Measurements from ENCODE around the gene ARX.

The ARX gene

DNA sequence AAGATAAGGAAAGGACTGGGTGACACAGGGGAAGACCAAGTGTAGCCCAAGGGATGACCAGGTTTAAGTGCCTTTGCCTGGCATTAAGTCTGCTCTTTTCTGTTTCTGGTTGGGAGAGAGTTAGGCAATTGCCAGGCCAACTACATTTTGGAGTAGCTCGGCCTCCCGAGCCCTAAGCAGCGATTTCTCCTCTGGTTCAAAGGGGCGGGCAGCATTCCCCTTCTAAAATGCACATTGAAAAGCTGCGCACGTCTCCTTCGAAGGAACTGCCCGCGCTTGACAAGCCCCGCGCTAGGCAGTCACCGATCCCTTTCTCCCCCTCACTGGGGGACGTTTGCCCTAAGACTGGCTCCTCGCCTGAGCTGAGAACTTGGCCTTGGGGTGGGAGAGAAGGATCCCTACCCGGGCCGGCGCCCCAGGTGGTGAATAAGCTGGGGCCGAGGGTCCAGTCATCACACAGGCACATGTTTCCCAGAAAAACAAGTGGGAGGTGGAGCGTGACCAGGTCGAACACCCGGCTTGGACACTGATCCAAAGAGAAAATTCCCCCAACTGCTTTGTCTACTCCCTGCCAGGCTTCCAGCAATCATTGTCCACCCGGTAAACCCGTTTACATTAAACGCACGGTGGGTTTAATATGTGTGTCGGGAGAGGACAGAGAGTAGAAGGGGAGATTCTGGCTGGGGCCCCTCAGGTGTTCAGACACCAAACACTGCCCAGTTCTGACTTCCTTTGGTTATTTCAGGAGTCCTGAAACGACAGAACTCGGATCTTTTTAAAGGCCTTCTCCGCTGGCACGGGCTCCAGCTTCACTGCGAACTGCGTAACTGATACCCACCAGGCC is 4.0 kb downstream of the ARX start:
- Mint-ChIP-seq H3K9me3 (no peaks in the 10 kb centered on the region), H3K27me3 (peaks cover 88% of the 10 kb centered on the region), H3K36me3 (ENCODE audit: low read depth) (no peaks in the 10 kb centered on the region), H3K4me3 (no peak overlapping the region), H3K4me1 (ENCODE audit: low read depth) (peaks cover 21% of the 10 kb centered on the region), H3K27ac (no peak overlapping the region)
- intact Hi-C loops (cut with micrococcal nuclease): no loop called here

DNA sequence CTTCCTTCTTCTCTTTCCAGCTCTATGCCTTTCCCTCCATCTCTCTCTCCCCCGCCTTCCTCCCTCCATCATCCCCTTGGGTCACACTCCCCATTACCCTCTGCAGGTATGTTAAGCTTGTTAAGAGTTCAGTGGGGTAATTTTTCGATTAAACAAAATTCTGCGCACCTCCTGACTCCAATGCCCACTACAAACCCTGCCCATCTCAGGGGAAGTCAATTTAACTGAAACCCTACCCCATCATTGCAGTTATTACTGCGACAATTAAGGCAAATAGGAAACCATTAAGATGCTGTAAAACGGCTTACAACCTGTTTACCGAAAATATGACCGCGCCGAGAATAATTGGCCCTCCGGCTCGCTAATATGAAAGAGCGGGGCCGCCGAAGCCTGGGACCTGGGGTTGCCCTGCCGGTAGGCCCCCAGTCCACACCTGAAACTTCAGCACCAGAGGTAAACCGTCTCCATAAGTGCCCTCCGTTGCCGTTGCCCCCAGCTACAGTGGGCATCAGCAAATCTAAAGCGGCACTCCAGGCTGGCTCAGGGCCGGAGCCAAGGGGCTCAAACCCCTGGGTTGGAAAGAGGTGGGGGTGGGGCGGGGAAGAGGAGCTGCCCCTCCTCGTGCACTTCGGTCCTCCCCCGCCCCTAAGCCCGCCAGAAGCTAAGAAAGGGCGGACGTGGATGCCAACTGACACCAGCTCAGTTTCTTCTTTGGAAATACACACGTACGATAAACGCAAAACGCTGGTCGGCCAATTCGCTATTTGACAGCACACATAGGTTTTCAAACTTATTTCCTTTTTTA is 4.8 kb downstream of the ARX start:
- Mint-ChIP-seq H3K9me3 (no peaks in the 10 kb centered on the region), H3K4me3 (no peak overlapping the region), H3K36me3 (ENCODE audit: low read depth) (no peaks in the 10 kb centered on the region), H3K4me1 (ENCODE audit: low read depth) (peaks cover 18% of the 10 kb centered on the region), H3K27me3 (peaks cover 88% of the 10 kb centered on the region), H3K27ac (no peak overlapping the region)
- intact Hi-C loops (cut with micrococcal nuclease): no loop called here

DNA sequence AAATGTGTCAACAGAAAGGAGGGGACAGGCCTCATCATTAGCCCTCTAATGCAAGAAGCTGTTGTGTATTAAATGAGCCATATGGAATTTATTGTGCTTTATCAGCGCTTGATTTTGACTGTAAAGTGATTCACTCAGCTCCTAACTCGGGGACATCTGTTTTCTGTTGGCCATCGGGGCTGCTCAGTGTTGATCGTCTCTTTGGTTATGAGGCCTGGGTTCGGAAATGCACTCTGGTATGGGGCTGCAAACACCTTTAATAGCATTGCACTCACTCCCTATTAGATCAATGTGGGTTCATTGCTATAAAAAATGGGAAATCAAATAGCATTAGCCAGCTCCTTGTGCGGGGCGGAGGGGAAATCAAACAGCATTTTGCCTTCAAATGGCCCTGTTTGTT is 6.4 kb downstream of the ARX start:
- Mint-ChIP-seq H3K4me3 (no peak overlapping the region), H3K27ac (no peak overlapping the region), H3K36me3 (ENCODE audit: low read depth) (no peaks in the 10 kb centered on the region), H3K4me1 (ENCODE audit: low read depth) (peaks cover 16% of the 10 kb centered on the region), H3K9me3 (no peaks in the 10 kb centered on the region), H3K27me3 (peaks cover 88% of the 10 kb centered on the region)
- intact Hi-C loops (cut with micrococcal nuclease): no loop called here

- peaks cover 86% of the 10 kb centered on the region for H3K27me3 Mint-ChIP-seq
These were observed 8.4 kb downstream of the ARX start for GRCh38 chrX:25007059-25008053.

GRCh38 chrX:25006586-25007058 is 9.1 kb downstream of the ARX start:
- no peaks in the 10 kb centered on the region for H3K9me3 Mint-ChIP-seq
- peaks cover 85% of the 10 kb centered on the region for H3K27me3 Mint-ChIP-seq
- H3K4me1 Mint-ChIP-seq (ENCODE audit: low read depth): peaks cover 13% of the 10 kb centered on the region
- H3K36me3 Mint-ChIP-seq (ENCODE audit: low read depth): no peaks in the 10 kb centered on the region
- H3K27ac Mint-ChIP-seq: no peak overlapping the region
- no peak overlapping the region for H3K4me3 Mint-ChIP-seq
- intact Hi-C loops (cut with micrococcal nuclease): no loop called here

More at GRCh38 chrX:25007059-25008053, 8.4 kb downstream of the ARX start:
- Mint-ChIP-seq H3K36me3 (ENCODE audit: low read depth) (no peaks in the 10 kb centered on the region), H3K4me1 (ENCODE audit: low read depth) (peaks cover 13% of the 10 kb centered on the region), H3K4me3 (no peak overlapping the region), H3K9me3 (no peaks in the 10 kb centered on the region), H3K27ac (no peak overlapping the region)
- intact Hi-C loops (cut with micrococcal nuclease): no loop called here

DNA sequence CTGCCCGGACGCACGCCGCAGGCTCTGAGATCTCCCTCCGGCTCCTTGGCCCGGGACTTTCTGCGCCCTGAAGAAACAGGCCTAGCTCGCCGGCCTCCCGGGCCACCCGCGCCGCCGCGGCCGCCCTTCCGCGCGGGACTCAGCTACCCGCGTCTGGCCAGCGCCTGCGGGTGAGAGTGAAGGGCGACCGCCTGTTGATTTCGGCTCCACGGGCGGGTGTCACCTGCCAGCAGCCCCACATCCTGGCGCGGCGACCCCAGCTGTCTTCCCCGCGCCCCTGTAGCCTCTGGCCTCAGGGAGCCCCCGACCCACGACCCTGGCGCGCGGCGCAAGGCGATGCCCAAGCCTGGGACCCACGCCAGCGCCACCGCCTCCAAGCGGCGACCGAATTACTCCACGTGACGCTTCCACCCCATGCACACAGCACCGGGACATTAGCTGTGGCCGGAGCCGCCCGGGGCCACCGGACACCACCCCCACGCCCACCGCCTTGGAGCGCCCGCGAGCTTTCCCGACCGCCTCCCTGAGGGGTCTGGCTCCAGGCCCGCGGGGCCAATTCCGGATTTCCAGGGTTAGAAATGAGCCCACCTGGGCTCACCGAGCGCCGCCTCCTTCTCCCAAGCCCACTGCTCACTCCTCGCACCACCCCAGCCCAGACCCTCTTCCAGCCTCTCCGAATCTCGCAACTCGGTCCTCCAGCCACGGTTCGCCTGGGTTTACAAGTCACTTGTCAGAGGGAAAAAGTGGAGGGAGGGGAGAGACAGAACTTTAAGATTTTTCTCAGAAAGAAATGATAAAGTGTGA is 10.2 kb downstream of the ARX start:
- Mint-ChIP-seq H3K27me3 (peaks cover 82% of the 10 kb centered on the region), H3K4me3 (no peak overlapping the region), H3K9me3 (no peaks in the 10 kb centered on the region), H3K27ac (no peak overlapping the region), H3K36me3 (ENCODE audit: low read depth) (no peaks in the 10 kb centered on the region), H3K4me1 (ENCODE audit: low read depth) (peaks cover 13% of the 10 kb centered on the region)
- intact Hi-C loops (cut with micrococcal nuclease): no loop called here

- Mint-ChIP-seq H3K4me1 (ENCODE audit: low read depth) (peaks cover 13% of the 10 kb centered on the region), H3K27ac (no peak overlapping the region), H3K9me3 (no peaks in the 10 kb centered on the region), H3K4me3 (no peak overlapping the region), H3K27me3 (peaks cover 76% of the 10 kb centered on the region), H3K36me3 (ENCODE audit: low read depth) (no peaks in the 10 kb centered on the region)
- intact Hi-C loops (cut with micrococcal nuclease): no loop called here
These were observed 10.8 kb downstream of the ARX start for GRCh38 chrX:25005034-25005381.

- Mint-ChIP-seq H3K4me3 (no peak overlapping the region), H3K27ac (no peak overlapping the region), H3K36me3 (ENCODE audit: low read depth) (no peaks in the 10 kb centered on the region), H3K9me3 (no peaks in the 10 kb centered on the region), H3K4me1 (ENCODE audit: low read depth) (peaks cover 13% of the 10 kb centered on the region), H3K27me3 (peaks cover 71% of the 10 kb centered on the region)
- intact Hi-C loops (cut with micrococcal nuclease): no loop called here
These were observed 11.2 kb downstream of the ARX start for GRCh38 chrX:25004485-25005032.

- peaks cover 68% of the 10 kb centered on the region for H3K27me3 Mint-ChIP-seq
- no peak overlapping the region for H3K4me3 Mint-ChIP-seq
- peaks cover 4% of the 10 kb centered on the region for H3K36me3 Mint-ChIP-seq (ENCODE audit: low read depth)
- H3K27ac Mint-ChIP-seq: no peak overlapping the region
- intact Hi-C loops (cut with micrococcal nuclease): no loop called here
- no peaks in the 10 kb centered on the region for H3K9me3 Mint-ChIP-seq
- peaks cover 13% of the 10 kb centered on the region for H3K4me1 Mint-ChIP-seq (ENCODE audit: low read depth)
These were observed 11.7 kb downstream of the ARX start for GRCh38 chrX:25004040-25004439.

DNA sequence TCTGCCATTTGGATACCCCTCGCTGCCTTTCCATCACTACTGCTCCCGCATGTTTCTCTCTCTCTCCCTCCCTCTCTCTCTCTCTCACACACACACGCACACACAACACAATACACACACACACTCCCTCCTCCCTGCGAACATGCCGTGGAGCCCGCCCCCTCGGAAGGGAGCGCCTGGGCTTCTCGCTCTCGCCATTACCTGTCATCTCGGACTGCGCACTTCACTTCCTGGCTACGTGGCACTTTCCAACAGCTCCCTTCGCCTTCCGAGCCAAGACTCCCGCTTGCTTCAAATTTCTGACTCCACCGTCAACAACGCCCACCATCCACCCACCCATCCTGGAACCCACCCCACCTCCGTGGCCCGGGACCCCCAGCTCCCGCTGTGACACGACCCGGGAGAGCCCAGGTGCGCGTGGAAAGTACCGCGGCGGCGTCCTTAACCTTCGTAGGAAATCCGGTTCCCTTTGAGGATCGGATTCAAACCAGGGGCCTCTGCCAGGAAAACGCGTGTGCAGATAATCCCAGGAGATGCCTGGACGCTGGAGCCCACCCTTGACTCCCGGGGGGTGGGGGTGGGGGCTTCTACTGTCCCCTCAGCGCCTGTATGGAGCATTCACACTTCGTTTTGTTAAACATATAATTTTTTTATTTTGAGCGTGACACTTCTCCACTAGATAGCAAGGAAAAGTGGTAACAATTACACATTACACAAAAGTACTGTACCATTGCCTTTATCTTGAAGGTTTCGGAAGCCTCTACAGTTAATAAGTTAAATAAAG is 12.5 kb downstream of the ARX start:
- no peak overlapping the region for H3K27ac Mint-ChIP-seq
- intact Hi-C loops (cut with micrococcal nuclease): no loop called here
- H3K4me1 Mint-ChIP-seq (ENCODE audit: low read depth): peaks cover 13% of the 10 kb centered on the region
- H3K4me3 Mint-ChIP-seq: peak overlapping the region; percentile 39
- H3K27me3 Mint-ChIP-seq: peaks cover 61% of the 10 kb centered on the region
- H3K9me3 Mint-ChIP-seq: no peaks in the 10 kb centered on the region
- H3K36me3 Mint-ChIP-seq (ENCODE audit: low read depth): peaks cover 6% of the 10 kb centered on the region

DNA sequence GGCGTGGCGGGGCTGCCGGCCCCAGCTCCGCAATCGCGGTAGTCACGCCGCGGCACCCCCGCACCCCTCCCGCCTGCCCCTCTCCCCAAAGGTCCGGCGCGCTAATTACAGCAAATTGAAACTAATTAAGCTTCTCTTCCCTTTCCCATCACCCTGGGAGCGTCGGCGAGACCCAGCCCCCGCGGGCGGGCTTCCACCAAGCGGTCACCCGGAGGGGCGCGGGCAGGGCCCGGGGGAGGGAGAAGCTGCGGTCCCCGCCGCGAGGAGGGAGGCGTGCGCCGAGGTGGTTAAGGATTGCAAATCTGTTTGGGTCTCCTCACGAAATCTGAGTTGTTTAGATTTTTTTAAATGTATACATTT is 13.1 kb downstream of the ARX start:
- Mint-ChIP-seq H3K4me3 (no peak overlapping the region), H3K27ac (no peak overlapping the region), H3K27me3 (peaks cover 55% of the 10 kb centered on the region), H3K36me3 (ENCODE audit: low read depth) (peaks cover 6% of the 10 kb centered on the region), H3K9me3 (no peaks in the 10 kb centered on the region), H3K4me1 (ENCODE audit: low read depth) (peaks cover 13% of the 10 kb centered on the region)
- intact Hi-C loops (cut with micrococcal nuclease): no loop called here

All from dendritic cell treated with granulocyte-macrophage colony-stimulating factor and Interleukin-4, amounts not matched to agents 40 ng/mL and 50 ng/mL, for 4 days (primary cell).